Measurements from ENCODE around the gene TAF1. TPM values are rescaled to one million over a fixed set of nuclear protein-coding genes. Genes with fewer than 3 reads are reported as not detected.

Gene TAF1
- total and polyA plus RNA-seq, 2 of the 8 experiments (the other 6 are each of a cell fraction or from before 2014, with no cell fraction given): 6.3 to 30.2 TPM

DNA sequence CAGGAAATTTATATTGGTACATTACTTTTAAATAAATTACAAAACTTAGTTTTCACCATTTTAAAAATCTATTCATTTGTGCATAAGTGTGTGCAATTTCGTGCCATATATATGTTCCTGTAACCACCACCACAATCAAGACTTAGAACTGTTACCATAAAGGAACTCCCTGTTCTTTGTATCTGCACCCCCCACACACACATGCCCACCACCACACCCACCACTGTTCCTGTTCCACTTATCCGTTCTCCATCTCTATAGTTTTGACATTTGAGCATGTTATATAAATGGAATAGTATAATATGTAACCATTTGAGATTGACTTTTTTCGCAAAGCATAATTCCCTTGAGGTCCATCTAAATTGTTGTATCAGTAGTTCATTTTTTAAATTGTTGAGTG, 73.7 kb downstream of the TAF1 start (continued):
- TF ChIP-seq YY1 (IDR thresholded peaks at IDR 0.05; ENCODE audit: low read depth, low read length) (no peak), SUZ12 (IDR thresholded peaks at IDR 0.05; ENCODE audit: low read length) (no peak)

Measured in H1 (cell line).